Right lobe of liver (tissue), 6 donors: ENCODE measurements around the gene SYT9. TPM values are rescaled to one million over a fixed set of nuclear protein-coding genes. Genes with fewer than 3 reads are reported as not detected.
A peak's percentile ranks its signal among the peaks of the same experiment; 100 is the strongest.

Experiments used
- ATAC-seq, 4 donors: fragments of 200-7000 bp; cut with Tn5 transposase; one replicate each; pipeline ENCODE4 v1.9.1; 2020; ENCODE audit warnings: mild to moderate bottlenecking in 4 of 4, moderate library complexity in 4 of 4
- DNase-seq, 3 donors: peaks; one replicate each; pipeline ENCODE4 v3.0.0-alpha.2; 2020
- H3K27ac ChIP-seq, 3 donors: fragments of 200-600 bp; one replicate each; pipeline ENCODE4 v1.8.0; 2022
- H3K27me3 ChIP-seq, 2 donors: fragments of 200-600 bp; one replicate each; pipeline ENCODE4 v1.8.0; 2022
- H3K36me3 ChIP-seq, 4 donors: fragments of 200-600 bp; sonication (generic) in 1 of 4; one replicate each; pipeline versions ENCODE4 v1.5.1 to v1.8.0; 2017 to 2022; ENCODE audit warnings: control low read depth in 1 of 4
- H3K4me1 ChIP-seq, 4 donors: fragments of 200-600 bp; sonication (generic) in 1 of 4; one replicate each; pipeline versions ENCODE4 v1.5.1 to v1.8.0; 2017 to 2022; ENCODE audit warnings: control low read depth in 1 of 4
- H3K4me3 ChIP-seq, 3 donors: fragments of 200-600 bp; one replicate each; pipeline ENCODE4 v1.8.0; 2022
- H3K9me3 ChIP-seq, 4 donors: fragments of 200-600 bp; sonication (generic) in 1 of 4; one replicate each; pipeline versions ENCODE4 v1.5.1 to v1.8.0; 2017 to 2022; ENCODE audit warnings: control low read depth in 1 of 4
- CTCF ChIP-seq, 4 donors: fragments of 200-600 bp in 3 of 4; fragments of 450-650 bp in 1 of 4; IDR thresholded peaks; one replicate each; pipeline versions ENCODE4 v1.5.1 to v1.8.0; 2016 to 2022; ENCODE audit warnings: antibody characterized with exemption in 4 of 4, mild to moderate bottlenecking in 2 of 4
- POLR2A ChIP-seq: fragments of 450-650 bp; IDR thresholded peaks from one replicate; pipeline ENCODE4 v1.6.1; 2017; ENCODE audit warnings: antibody characterized with exemption, mild to moderate bottlenecking
- WGBS: methylation state at CpG from one replicate; pipeline ENCODE4 v1.1.6; 2018; ENCODE audit warnings: low coverage, low lambda C conversion rate; ENCODE audit not compliant: insufficient coverage; ENCODE audit errors: missing lambda C conversion rate; 5-methylcytosine and 5-hydroxymethylcytosine counted together
- intact Hi-C, 2 donors: fragments of 100-400 bp; cut with DNase I; formaldehyde crosslinking; loops; one replicate each; pipeline versions ENCODE4 v1.11.2 to v1.14.1; 2022
- total RNA-seq, 6 experiments: library from RNA; depleted of rRNA in 2 of 6; stranded (reverse); fragments of >200 nt in 2 of 6; fragmentation: NEBNext Ultra II Directional in 3 of 6; extraction: Animal tissue kit (Norgen Biotek cat#: 25700) in 3 of 6; gene quantifications; one replicate each; pipeline versions ENCODE4 v1.1.0 to v1.2.4, GENCODE V29; 2016 to 2023
- donor health status: DM: no; HTN: yes; CAD: no.
- donor health status: DM: no; HTN: no; CAD: no.
- donor health status: DM: no; HTN: no; CAD: no.
- donor health status: DM: no; HTN: yes; CAD: no.
- donor health status: DM: no; HTN: yes; CAD: no.

SYT9 gene
- total RNA-seq, 6 experiments from 2014 or later = 3.0 to 12.6 (median 4.5) TPM

GRCh38 chr11:7272373-7272772 is 20.7 kb downstream of the SYT9 start:
- Histone ChIP-seq H3K4me3 (no peak overlapping the region), H3K27ac (no peak overlapping the region), H3K9me3 (no peaks in the 10 kb centered on the region), H3K27me3 (no peaks in the 10 kb centered on the region), H3K4me1 (no peaks in the 10 kb centered on the region), H3K36me3 (no peaks in the 10 kb centered on the region)
- TF ChIP-seq POLR2A = no peak
- ATAC-seq = no peak
- no peak for DNase-seq
- intact Hi-C loops = loop anchor here in 1 of 2 donors (10.0 kb wide), 1 partner anchor 128 kb away; no protein-coding TSS in a partner anchor
- 53% methylated on average over 2 of the region's 2 CpGs for WGBS

- DNase-seq = no peak
- no peaks in the 10 kb centered on the region for H3K4me1 ChIP-seq
- intact Hi-C loops = loop anchor here in 1 of 2 donors (10.0 kb wide), 1 partner anchor 130 kb away; no protein-coding TSS in a partner anchor
These were observed 23.4 kb downstream of the SYT9 start for GRCh38 chr11:7275133-7275532.

GRCh38 chr11:7278314-7278917 is 26.7 kb downstream of the SYT9 start:
- no peak overlapping the region for H3K27ac ChIP-seq
- intact Hi-C loops = loop anchor here in 1 of 2 donors (10.0 kb wide), 1 partner anchor 134 kb away; no protein-coding TSS in a partner anchor
- TF ChIP-seq POLR2A (no peak), CTCF (IDR thresholded peaks at IDR 0.05) (peak; percentile 66 to 76 (median 69))
- DNase-seq (no peak), ATAC-seq (peak; percentile 82 to 89 (median 84))
- 50% methylated on average over 3 of the region's 3 CpGs for WGBS
- H3K4me3 ChIP-seq = no peak overlapping the region
- no peaks in the 10 kb centered on the region for H3K36me3 ChIP-seq
- no peaks in the 10 kb centered on the region for H3K9me3 ChIP-seq
- H3K4me1 ChIP-seq = peaks cover 0 to 4% (median 0%) of the 10 kb centered on the region in 4 donors
- no peaks in the 10 kb centered on the region for H3K27me3 ChIP-seq

More at GRCh38 chr11:7275133-7275532, 23.4 kb downstream of the SYT9 start:
- Histone ChIP-seq H3K9me3 (no peaks in the 10 kb centered on the region), H3K36me3 (no peaks in the 10 kb centered on the region), H3K27me3 (no peaks in the 10 kb centered on the region), H3K4me3 (no peak overlapping the region), H3K27ac (no peak overlapping the region)
- TF ChIP-seq POLR2A (no peak), CTCF (IDR thresholded peaks at IDR 0.05) (no peak)
- ATAC-seq = no peak

- WGBS = 35% methylated on average over 1 of the region's 1 CpG
These were observed 28.0 kb downstream of the SYT9 start for GRCh38 chr11:7279676-7280075.

More at GRCh38 chr11:7279676-7280075, 28.0 kb downstream of the SYT9 start:
- Histone ChIP-seq H3K4me3 (no peak overlapping the region), H3K27me3 (no peaks in the 10 kb centered on the region), H3K4me1 (peaks cover 0 to 4% (median 0%) of the 10 kb centered on the region in 4 donors), H3K36me3 (no peaks in the 10 kb centered on the region), H3K9me3 (no peaks in the 10 kb centered on the region), H3K27ac (no peak overlapping the region)
- DNase-seq (no peak), ATAC-seq (no peak)
- no peak for TF ChIP-seq POLR2A
- no peak for TF ChIP-seq CTCF (IDR thresholded peaks at IDR 0.05)
- intact Hi-C loops = loop anchor here in 1 of 2 donors (10.0 kb wide), 1 partner anchor 135 kb away; no protein-coding TSS in a partner anchor
